NCI-H2029 treated with DMSO at 0.1 percent for 48 hours (cell line): ENCODE measurements around the gene SNRPA.
"Not testable (repeated sequence)": the region's sequence is repeated elsewhere in the genome, so short reads cannot be mapped to it uniquely, and the experiment has no call there.

ENCODE experiments used
- DNase-seq: peaks from one replicate; lab custom pipeline; 2025; lab: John Stamatoyannopoulos, UW

The SNRPA gene

DNA sequence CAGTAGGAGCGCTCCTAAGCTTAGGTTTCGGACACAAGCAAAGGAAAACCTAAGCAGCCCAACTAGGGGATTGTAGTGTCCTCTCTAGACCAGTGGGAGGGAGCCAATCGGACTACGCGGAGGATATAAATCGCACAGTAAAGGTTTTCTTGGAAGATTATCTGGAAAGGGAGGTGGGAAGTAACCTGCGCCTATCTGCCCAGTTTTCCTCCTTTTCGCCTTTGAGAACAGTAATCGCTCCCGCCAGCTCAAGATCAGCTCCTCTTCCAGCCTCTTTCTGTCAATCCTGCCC lies 26.6 kb downstream of the SNRPA start:
- DNase-seq = no peak

DNA sequence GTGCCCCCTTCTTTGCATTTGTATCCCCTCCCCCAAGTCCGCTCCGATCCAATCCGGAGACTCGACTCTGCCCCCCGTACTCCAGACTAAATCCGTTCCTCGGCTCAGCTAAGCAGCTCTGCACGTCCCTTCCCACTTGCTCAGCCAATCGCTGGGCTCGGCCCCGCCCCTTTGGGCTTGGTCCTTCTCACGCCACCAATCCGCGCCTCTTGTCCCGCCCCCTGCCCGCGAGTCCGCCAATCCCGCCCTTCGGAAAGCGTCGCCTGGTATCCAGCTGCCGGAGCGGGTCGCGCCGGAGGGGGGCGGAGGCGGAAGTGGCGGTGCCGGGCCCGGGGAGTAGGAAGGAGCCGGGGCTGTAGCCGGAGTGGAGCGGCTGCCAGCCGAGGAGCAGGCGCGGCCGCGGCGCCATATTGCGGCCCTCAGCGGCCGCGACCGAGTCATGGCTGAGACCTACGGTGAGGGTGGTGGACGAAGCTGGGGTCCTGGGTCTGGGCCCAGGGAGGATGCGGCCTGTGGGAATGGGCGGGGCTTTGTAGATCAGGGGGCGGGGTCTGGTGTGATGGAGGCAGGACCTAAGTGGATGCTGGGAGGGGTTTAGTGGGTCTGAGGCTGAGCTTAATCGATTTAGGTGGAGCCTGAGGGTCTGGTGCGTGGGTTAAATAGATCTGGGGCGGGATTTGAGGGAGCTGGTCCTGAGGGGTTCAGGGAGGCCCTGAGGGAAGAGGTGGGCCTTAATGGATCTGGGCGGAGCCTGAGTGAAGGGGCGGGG lies 27.1 kb downstream of the SNRPA start, which contains the start of gene RAB4B:
RAB4B (plus strand) TSS at position 311 of the 769 bp plus-strand sequence; CDS start at position 440, 129 bp downstream.
- peak; percentile 97 for DNase-seq

DNA sequence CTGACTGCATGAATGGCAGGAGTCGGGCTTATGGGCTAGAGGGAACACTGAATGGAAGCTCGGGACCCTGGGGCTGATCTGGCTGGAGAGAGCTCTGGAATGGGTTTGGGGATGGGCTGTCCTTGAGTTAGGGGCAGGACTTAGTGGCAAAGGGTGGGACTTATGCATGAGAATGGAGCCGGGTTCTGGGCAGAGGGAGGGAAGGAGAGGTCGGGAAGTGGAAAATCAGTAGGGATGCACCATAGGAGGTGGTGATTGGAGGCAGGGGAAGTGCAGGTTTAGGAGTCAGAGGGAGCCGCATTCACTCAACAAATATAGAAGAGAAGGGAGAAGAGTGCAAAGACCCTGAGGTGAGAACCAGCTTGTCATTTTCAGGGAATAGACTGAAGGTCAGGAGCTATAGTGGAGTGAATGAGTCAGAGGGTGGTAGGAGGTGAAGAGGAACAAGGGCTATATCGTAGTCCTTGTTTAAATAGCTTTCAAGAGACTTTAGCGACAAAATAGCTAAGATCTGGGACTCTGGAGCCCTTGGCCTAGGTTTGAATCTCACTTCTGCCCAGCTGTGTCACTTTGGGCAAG lies 27.8 kb downstream of the SNRPA start:
- no peak for DNase-seq

DNA sequence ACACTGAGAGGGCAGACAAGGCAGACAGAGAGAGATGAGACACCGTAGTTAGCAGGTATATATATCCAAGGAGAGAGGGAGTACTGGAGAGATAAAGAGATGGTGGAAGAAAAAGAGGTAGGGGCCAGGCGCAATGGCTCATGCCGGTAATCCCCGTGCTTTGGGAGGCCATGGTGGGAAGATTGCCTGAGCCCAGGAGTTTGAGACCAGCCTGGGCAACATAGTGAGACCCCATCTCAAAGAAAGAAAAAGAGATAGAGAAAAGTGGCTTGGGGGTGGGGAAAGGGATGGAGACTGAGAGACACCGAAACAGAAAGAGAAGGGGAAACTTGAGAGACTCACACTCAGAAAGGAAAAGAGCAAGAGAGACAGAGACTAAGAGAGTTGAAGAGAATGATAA lies 29.6 kb downstream of the SNRPA start:
- no peak for DNase-seq

DNA sequence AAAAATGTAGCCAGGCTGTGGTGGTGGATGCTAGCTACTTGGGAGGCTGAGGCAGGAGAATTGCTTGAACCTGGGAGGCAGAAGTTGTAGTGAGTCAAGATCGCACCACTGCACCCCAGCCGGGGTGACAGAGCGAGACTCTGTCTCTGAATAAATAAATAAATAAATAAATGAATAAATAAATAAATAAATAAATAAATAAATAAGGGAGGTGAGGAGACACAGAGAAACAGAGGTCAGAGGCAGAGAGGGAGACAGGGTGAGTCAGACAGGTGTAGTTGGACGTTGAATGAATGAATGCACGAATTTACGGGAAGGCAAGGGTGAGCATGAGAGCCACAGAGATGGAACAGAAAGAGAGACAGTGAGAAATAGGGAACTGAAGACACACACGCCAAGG lies 30.1 kb downstream of the SNRPA start:
- no peak for DNase-seq

DNA sequence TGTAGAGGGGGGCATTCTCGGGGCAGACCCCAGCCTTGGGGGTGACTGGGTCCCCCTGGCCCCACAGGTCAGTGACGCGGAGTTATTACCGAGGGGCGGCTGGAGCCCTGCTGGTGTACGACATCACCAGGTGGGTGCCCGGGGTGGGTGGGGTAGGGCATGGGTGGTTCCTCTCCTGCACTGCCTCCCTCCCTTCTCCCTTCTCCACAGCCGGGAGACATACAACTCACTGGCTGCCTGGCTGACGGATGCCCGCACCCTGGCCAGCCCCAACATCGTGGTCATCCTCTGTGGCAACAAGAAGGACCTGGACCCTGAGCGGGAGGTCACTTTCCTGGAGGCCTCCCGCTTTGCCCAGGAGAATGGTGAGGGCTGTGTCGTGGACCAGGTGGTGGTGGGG lies 32.7 kb downstream of the SNRPA start:
- DNase-seq = no peak

DNA sequence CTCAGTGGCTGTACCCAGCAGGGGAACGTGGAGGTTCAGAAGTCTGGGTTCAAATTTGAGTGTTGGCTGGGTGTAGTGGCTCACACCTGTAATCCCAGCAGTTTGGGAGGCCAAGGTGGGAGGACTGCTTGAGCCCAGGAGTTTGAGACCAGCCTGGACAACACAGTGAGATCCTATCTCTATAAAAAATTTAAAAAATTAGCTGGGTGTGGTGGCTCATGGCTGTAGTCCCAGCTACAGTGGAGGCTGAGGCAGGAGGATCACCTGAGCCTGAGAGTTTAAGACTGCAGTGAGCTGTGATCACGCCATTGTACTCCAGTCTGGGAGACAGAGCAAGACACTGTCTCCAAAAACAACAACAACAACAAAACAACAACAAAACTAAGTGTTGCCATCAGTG lies 33.1 kb downstream of the SNRPA start:
- not testable (repeated sequence) for DNase-seq

DNA sequence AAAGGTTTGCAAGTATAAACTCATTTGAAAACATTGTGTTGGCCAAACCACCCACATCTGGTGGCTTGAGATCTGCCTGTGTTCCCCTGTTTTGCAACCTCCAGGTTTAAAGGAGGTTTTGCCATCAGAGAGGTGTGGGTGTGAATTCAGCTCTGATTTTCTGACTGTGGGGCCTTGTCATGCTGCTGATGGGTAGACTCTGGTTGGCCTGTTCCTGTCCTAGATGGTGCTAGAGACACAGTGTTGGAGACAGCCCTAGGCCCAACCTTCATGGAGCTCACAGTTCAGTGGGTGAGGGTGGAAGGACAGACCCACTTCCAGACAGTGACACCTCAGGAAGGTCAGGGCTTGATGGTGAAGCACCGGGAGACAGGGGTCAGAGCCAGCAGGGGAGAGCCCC lies 34.5 kb downstream of the SNRPA start:
- DNase-seq = no peak

- DNase-seq = no peak
Measured at GRCh38 chr19:40786060-40787037, 35.3 kb downstream of the SNRPA start.

DNA sequence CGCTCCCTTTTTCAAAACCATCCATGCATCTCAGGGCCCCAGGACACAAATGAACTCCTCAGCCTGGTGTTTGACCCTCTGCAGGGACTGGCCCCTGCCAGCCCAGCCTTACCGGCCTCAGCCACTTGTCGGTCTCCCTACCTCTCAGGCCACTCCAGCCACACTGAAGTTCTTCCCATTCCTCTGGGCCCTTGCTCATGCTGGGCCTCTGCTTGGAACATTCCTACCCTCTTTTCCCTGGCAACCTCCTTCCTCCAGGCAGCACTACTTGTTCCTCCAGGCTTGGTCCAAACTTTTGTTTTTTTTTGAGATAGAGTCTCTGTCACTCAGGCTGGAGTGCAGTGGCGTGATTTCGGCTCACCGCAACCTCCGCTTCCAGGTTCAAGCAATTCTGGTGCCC lies 40.3 kb downstream of the SNRPA start:
- no peak for DNase-seq

- no peak for DNase-seq
Measured at GRCh38 chr19:40791996-40792395, 41.0 kb downstream of the SNRPA start.

- DNase-seq = no peak
Measured at GRCh38 chr19:40797166-40797962, 46.4 kb downstream of the SNRPA start.

DNA sequence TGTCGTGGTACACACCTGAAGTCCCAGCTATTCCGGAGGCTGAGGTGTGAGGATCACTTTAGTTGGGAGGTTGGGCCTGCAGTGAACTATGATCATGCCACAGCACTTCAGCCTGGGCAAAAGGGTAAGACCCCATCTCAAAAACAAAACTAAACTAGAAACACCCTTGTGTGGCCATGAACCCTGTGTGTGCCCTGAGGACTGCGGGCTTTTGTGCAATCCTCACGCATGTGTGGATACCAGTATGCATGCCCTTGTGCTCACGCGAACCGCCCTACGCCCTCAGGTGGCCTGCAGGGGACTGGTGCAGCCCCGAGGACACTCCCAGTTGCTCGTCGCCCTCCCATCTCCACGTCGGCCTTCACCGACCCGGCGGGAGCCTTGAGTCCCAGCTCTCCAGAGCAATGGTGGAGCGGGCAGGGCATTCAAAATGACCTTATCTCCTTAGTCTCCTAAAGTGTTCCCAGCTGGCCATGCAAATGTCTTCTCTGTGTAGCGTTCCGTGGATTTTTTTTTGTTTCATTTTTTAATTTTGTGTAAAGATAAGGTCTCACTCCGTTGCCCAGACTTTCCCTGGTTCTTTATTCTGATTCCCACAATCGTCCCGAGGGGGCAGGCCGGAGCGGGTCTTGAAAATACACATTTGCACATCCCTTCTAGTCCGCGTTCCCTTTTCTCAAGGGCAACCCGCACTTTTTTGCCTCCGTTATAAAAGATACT lies 47.1 kb downstream of the SNRPA start:
- DNase-seq = peak; percentile 43

GRCh38 chr19:40798683-40799557 lies 47.9 kb downstream of the SNRPA start, which contains the start of gene EGLN2:
EGLN2 (plus strand) TSS chr19:40799191; CDS start chr19:40800573, 1,382 bp downstream.
- peak; percentile 88 for DNase-seq

DNA sequence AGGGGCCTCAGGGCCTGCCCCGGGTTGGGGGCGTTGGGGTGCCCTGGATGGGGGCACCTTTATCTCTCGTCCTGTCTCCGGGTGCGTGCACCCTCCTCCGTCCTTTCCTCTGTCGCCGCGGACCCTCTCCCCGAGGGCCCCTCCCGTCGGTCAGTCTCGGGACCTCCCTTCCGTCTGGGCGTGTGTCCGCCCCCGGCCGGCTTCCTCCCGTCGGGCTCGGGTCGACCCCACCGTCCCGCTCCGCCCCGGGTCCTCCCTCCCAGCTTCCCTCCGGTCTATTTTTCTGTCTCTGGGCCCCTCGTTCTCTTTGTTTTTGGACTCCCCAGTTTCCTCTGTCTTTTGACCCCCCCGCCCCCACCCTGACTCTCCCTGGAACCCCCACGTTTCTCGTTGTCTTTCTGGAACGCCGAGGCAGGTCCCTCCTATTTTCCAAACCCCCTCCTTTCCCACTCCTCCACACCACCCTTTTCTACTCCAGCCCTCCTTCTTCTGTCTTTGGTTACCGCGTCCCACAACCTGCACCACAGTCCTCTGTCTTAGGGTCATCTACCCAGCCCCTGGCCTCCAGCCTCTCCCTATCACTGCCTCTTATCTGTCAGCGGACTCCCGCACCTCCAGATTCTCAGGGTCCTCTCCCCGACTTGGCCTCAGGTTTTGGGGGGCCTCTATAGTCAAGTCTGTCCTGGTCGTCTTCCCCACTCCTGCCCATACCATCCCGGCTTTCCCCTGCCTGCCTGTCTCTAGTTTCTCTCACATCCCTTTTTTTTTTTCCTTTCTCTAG lies 48.7 kb downstream of the SNRPA start:
- no peak for DNase-seq

- no peak for DNase-seq
Measured at GRCh38 chr19:40800339-40800996, 49.5 kb downstream of the SNRPA start.

GRCh38 chr19:40800997-40801377 lies 50.0 kb downstream of the SNRPA start:
- no peak for DNase-seq

DNA sequence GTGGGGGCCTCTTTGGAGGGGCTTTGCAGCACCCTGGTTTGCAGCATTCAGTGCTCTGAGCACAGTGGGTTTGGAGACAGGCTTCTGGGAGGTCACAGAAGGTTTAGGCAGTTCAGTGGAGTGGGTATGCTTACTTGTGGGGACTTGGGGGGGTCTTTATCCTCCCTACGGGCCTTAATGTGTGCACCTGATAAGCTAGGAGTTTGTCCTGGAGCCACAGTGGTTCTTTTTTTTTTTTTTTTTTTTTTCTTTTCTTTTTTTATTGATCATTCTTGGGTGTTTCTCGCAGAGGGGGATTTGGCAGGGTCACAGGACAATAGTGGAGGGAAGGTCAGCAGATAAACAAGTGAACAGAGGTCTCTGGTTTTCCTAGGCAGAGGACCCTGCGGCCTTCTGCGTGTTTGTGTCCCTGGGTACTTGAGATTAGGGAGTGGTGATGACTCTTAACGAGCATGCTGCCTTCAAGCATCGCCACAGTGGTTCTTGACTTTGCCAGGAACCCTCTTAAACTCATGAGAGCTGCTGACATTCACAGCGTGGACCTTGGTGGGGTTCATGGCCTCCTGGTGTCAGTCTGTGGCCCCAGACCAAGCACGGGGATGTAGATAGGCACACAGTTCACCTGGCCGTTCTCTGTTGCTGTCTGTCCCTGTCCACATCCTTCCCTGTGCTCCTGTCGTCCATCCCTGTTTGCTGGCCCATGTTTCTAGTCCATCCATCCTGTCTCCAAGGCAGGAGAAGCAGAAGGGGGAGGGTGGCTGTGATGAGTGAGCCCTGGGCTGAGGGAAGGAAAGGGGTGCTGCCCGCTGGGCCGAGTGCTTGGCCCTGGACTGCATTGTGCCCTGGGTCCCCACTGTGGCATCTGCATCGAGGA lies 50.7 kb downstream of the SNRPA start:
- DNase-seq = no peak
